Measurements from ENCODE around the gene EXOC3L4.
A peak's percentile ranks its signal among the peaks of the same experiment; 100 is the strongest.

Gene EXOC3L4

DNA sequence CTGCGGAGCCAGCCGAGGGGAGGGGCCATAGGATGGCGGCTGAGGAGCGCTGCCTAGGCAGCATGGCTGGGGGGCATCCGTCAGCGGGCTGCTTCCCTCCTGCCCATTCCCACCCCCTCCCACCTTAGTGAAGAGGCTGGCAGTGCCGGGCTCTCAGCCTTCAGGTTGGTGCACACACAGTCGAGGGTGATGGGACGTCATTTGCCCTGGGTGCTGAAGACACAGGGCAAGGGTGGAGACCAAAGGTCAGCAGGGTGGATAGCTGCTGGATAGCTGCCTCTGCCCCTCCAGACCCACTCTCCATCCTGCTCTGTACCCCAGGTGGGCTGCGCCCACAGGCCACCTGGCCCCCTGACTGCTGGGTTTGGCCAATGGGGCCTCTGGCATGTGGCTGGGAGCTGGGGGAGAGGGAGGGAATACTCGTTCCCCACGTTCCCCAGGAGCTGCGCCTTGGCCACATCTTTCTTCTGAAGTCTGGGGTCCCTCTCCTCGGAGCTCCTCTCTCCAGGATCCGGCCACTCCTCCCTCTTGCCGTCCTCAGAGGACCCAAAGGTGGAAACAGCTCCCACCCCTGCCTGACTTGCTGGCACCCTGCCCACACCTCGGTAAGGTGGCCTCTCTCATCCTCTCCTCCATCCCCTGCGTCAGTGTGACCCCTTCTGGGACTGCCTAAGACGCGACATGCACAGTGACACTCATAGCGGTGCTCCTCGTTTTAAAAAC lies 26.0 kb upstream of the EXOC3L4 start:
- TF ChIP-seq CTCF (IDR thresholded peaks at IDR 0.05): no peak
- Mint-ChIP-seq H3K4me3 (no peak overlapping the region), H3K27ac (no peak overlapping the region), H3K27me3 (ENCODE audit: low read depth, poor library complexity) (peaks cover 3% of the 10 kb centered on the region), H3K9me3 (peaks cover 3% of the 10 kb centered on the region), H3K4me1 (peaks cover 39% of the 10 kb centered on the region), H3K36me3 (ENCODE audit: low read depth) (peaks cover 9% of the 10 kb centered on the region)
- DNase-seq: no peak

- Mint-ChIP-seq H3K27me3 (ENCODE audit: low read depth, poor library complexity) (peaks cover 6% of the 10 kb centered on the region), H3K9me3 (no peaks in the 10 kb centered on the region), H3K4me3 (no peak overlapping the region), H3K27ac (peak overlapping the region; percentile 57), H3K36me3 (ENCODE audit: low read depth) (no peaks in the 10 kb centered on the region), H3K4me1 (peaks cover 45% of the 10 kb centered on the region)
- no peak for TF ChIP-seq CTCF (IDR thresholded peaks at IDR 0.05)
- no peak for DNase-seq
These were observed 24.2 kb upstream of the EXOC3L4 start for GRCh38 chr14:103070263-103070885.

DNA sequence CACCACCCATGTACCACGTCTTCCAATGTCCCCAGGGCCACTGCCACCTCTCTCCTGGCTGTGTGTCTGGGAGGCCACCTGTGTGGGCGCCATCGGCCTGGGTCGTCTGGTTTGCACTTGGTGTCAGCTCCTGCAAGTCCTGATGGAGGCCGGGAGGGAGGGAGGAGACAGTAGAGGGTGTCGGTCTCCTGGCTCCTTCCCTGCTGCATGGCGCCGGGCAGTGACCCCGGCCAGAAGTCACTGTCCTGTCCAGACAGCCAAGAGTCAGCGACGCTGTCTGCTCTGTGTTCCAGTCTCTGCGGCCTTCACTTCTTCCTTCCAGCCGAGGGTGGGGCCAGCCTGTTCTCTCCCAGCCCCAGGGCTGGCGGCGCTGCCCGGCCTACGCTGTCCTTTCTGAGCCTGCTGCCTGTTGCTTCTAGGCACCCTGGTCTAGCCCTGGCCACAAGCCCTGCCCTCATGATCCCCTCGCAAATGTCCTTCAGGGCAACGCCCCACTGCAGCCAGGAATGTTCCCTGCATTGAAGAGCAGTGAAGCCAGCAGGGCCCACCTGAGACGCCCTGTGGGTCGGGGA lies 23.5 kb upstream of the EXOC3L4 start:
- no peak overlapping the region for H3K27ac Mint-ChIP-seq
- no peak for TF ChIP-seq CTCF (IDR thresholded peaks at IDR 0.05)
- H3K36me3 Mint-ChIP-seq (ENCODE audit: low read depth): no peaks in the 10 kb centered on the region
- no peak for DNase-seq
- H3K4me1 Mint-ChIP-seq: peaks cover 42% of the 10 kb centered on the region
- H3K4me3 Mint-ChIP-seq: no peak overlapping the region
- no peaks in the 10 kb centered on the region for H3K9me3 Mint-ChIP-seq
- H3K27me3 Mint-ChIP-seq (ENCODE audit: low read depth, poor library complexity): peaks cover 6% of the 10 kb centered on the region

- Mint-ChIP-seq H3K27ac (no peak overlapping the region), H3K4me3 (no peak overlapping the region), H3K36me3 (ENCODE audit: low read depth) (no peaks in the 10 kb centered on the region), H3K9me3 (no peaks in the 10 kb centered on the region), H3K27me3 (ENCODE audit: low read depth, poor library complexity) (peaks cover 6% of the 10 kb centered on the region), H3K4me1 (peaks cover 39% of the 10 kb centered on the region)
- no peak for DNase-seq
- no peak for TF ChIP-seq CTCF (IDR thresholded peaks at IDR 0.05)
These were observed 22.8 kb upstream of the EXOC3L4 start for GRCh38 chr14:103071544-103072251.

DNA sequence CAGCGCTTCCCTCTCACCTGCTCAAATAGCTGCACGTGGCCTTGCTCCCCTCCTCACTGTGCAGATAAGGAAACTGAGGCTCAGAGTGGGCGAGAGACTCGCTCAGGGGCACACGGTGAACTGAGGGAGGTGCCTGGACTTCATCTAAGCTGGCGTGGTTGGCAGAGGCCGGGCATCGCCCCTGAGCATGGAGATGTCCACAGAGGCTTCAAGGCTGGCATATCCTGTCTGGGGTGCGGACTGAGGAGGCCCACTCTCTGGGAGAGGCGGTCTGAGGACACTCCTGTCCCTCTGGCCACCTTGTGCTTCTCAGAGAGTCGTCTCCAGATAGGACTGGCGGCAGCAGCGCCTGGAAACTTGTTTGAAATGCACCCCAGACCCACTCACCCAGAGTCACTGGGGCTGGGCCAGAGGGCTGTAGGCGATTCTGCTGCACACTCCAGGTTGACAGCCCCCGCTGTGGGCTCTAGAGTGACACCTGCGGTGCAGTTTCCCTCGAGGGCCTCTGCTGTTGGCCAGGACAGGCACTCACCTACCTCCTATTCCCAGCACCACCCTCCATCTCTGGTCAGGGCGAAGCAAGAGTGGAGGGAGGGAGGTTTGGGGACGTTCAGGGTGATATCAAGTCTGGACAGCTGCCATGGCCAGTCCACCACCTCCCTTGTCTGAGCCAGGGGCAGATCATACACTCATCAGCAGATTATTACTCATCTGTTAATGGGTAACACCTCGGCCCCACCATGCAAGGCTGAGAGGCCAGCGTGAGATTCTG lies 21.7 kb upstream of the EXOC3L4 start:
- Mint-ChIP-seq H3K9me3 (no peaks in the 10 kb centered on the region), H3K27ac (no peak overlapping the region), H3K27me3 (ENCODE audit: low read depth, poor library complexity) (peaks cover 7% of the 10 kb centered on the region), H3K36me3 (ENCODE audit: low read depth) (no peaks in the 10 kb centered on the region), H3K4me1 (peaks cover 31% of the 10 kb centered on the region), H3K4me3 (no peak overlapping the region)
- no peak for DNase-seq
- TF ChIP-seq CTCF (IDR thresholded peaks at IDR 0.05): no peak
